ELF-1 (cell line): ENCODE results near the gene ARHGEF33.

Experiments used
- DNase-seq: peaks from one replicate; pipeline ENCODE4 v3.0.0-alpha.2; 2016; ENCODE audit warnings: low read depth, low spot score

ARHGEF33 gene

DNA sequence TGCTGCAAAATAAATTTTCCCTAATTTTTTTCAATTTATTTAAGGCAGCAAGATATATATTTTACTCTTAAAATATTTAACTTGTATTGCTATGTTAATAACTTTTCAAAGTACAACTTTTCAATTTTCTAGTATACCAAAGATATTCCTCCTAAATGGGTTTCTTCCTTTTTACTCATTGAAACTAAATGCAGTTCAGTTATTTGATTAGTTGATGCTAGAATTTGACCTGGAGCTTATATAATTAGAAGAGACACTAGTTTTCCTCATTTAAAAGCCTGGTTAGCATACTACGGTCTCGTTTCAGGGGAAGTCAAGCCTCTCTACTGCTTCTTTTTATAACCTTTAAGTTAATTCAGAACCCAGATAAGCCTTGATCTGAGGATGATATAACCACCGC lies at the start of gene ARHGEF33:
Gene ARHGEF33, plus strand, starts transcription at position 301 of the 400 bp plus-strand sequence. CDS start 29,573 bp downstream, outside the sequence.
- no peak for DNase-seq

DNA sequence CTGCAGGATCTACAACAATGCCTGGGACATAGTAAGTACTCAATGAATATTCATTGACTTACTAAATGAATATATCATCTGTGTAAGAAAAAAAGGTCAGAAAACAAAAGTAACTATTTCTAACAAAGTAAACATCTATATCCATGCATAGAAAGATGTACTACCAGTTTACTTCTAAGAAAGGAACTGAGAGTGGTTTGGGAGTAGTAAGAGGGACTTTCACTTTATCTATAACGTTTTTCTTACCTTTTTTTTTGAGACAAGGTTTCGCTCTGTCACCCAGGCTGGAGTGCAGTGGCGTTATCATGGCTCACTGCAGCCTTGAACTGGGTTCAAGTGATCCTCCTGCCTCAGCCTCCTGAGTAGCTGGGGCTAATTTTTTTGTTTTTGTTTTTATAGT lies 39.6 kb upstream of the ARHGEF33 start:
- no peak for DNase-seq

DNA sequence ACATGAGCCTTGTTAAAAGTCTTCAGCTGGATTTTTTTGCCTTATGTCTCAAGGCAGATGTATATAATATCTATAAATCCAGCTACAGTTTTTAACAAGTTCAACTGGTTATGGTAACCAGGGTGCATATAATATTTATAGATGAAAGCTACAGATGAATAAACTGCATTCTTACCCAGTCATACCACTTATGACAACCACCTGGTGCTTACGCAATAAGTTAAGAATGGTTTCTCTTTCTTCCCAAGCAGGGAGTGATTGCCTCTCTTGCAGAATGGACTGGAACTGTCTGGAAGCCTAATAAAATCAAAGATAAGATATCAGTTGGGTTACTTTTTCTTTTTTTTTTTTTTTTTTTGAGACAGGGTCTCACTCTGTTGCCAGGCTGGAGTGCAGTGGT lies 33.5 kb upstream of the ARHGEF33 start:
- DNase-seq = no peak

DNA sequence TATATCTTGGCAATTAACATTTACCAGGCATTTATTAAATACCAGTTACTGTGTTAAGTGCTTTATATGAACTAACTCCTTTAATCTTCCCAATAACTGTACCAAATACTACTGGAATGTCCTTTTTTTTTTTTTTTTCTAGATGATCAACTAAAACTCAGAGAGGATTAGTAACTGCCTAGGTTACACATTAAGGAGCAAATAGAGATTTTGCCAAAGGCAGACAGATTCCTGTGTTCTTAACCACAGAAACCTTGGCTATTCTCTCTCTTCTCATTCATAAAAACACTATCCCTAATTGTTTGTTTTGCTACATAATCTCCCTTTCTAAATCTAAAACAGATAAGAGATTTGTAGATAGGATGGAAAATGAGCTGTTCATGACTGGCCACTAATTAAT lies 27.2 kb upstream of the ARHGEF33 start:
- no peak for DNase-seq

DNA sequence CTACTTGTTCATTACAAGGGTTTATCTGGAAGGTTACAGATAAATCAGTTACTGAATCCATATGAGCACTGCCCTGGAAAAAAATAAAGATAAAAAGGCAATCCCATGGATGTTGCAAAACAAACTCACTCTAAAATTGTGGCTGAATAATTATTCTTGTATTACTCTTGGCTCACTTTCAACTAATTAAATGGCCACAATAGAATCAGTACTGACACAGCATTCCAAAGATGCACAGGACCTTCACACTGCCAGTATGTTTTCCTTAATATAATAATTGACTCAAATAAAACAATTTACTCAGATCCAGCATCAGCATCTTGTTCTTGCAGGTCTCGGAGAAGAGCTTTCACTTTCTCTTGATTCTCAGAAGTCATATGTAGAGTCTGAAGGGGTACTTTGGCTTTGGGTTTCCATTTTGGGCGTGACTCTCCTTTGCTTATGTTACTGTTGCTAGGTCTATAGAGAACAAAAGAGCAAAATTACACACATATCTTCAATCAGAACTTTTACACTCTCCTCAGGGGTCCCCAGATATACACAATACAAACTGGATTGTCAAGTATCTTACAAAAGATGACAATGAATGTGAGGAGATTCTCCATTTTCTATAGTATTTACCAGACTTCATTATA lies 26.5 kb upstream of the ARHGEF33 start:
- DNase-seq = no peak

DNA sequence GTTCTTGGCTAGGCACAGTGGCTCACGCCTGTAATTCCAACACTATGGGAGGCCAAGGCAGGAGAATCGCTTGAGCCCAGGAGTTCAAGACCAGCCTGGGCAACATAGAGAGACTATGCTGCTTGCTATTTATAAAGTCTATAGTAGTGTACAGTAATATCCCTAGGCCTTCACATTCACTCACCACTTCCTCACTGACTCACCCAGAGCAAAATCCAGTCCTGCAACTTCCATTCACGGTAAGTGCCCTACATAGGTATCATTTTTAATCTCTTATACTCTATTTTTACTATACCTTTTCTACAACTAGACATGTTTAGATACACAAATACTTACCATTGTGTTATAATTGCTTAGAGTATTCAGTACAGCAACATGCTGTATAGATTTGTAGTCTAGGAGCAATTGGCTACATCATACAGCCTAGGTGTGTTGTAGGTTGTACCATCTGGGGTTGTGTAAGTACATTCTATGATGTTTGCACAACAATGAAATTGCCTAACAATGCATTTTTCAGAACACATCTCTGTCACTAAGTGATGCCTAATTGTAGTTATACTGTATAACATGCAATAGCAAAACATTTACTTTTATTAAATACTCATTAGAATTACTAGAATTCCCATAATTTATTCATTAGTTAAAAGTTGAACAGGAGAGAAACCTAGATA lies 22.8 kb upstream of the ARHGEF33 start:
- DNase-seq = no peak

DNA sequence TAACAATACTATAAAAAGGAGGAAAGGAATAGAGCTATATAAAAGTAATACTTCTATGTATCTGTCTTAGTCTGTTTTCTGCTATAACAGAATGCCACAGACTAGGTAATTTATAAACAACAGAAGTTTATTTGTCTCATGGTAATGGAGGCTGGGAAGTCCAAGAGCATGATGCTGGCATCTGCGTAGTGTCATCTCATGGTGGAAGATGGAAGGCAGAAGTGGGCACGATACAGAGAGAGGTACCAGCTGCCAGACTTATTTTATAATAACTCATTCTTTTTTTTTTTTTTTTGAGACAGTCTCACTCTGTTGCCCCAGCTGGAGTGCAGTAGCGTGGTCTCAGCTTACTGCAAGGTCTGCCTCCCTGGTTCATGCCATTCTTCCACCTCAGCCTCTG lies 18.2 kb upstream of the ARHGEF33 start:
- DNase-seq = no peak

DNA sequence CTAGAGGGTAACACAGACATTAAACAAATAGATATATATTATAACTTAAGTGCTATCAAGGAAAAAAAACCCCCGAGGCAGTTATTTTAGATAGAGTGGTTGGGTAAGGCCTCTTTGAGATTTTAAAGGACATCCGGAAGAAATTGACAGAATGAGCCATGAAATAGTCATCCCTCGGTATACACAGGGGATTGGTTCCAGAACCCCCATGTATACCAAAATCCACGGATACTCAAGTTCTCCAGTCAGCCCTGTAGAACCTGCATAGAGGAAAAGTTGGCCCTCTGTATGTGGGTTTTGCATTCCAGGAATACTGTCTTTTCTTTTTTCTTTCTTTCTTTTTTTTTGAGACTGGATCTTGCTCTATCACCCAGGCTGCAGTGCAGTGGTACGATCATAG lies 15.9 kb upstream of the ARHGEF33 start:
- no peak for DNase-seq

DNA sequence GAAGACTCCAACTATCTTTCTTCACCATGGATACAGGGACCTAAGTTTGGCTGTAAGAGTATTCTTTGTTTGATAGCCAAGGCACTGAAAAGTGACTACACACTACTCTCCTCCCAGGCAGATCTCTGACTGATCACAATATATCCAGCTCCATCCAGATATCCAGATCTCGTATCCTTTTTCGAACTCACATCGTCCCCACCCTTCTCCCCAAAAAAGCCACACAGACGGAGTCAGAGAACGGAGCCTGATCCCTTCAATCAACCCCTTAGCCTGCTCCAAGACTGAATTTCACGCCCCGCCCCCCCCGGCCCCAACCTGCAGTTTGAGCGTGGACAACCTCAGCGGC lies 14.5 kb upstream of the ARHGEF33 start:
- no peak for DNase-seq

DNA sequence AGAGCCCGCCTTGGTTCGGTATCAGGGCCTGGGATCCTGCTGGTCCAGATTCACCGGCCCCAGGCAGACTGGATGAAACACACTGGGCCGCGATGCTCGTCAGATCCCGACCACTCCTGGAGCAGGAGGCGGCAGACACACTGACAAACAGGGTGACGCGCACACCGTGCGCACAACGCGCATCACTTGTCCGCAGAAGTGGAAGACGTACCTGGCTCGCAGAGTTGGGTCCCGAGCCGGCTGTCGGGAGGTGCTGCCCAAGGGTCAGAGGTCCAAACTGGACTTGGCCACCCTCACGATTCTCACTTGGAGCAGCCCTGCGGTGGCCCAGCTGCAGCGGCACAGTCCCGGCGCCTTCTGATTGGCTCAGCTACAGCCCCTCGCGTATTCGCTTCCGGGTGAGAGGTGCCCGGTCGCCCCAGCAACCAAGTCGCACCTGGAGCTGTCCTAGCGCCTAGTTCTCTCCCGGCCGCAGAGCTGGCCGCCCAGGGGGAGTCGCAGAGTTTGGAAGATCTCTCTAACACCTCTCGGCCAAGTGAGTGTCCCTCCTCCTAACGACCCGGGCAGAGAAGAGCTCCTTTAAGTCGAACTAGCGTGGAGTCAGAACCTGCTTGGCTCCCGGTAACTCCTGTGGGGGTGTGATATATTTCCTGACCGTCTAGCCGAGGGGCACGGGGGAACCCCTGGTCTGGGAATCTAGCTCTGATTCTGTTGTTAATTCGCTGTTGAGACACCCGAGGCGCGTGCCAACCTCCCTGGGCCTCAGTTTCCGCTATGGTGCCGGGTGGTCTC lies 13.9 kb upstream of the ARHGEF33 start, which contains the start of the genes DHX57 and MORN2:
Gene DHX57, minus strand, starts transcription at position 359 of the 792 bp plus-strand sequence. CDS start 7,529 bp downstream, outside the sequence.
Gene MORN2, plus strand, starts transcription at position 401 of the 792 bp plus-strand sequence.
- DNase-seq = peak; percentile 94

DNA sequence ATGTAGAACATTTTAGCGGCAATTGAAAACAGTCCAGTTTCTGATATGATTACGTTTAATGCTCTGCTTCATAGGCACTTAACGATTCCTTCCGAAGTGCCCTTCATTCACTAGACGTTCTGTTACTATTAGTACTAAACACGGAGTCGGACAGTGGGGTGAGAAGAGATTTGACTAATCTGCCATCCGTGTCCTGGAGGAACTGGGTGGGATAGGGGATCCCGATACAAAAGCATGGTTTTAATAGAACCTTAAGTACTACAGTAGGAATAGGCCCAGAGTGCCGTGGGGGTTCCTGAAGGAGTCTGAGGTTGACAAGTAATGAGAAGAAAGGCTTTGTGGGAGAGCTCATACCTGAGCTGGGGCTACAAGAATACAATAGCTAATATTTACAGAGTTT lies 13.3 kb upstream of the ARHGEF33 start:
- DNase-seq = no peak

DNA sequence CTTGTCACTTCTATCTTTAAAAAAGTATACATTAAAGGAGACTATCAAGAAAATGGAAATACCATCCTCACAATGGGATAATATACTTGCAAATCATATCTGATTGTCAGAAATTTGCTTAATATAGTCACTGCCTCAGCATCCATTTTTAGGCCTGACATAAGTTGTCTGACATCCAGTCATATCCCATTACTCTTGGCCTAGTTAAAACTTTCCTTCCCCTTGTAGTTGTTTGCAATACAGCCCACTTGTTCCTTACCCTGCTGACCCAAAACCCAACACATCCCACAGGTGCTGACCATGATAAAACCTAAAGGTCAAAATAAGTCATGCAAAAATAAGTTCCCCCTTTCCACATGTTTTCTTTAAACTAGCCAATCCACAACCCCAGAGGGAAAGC lies 3.6 kb upstream of the ARHGEF33 start:
- DNase-seq = no peak

DNA sequence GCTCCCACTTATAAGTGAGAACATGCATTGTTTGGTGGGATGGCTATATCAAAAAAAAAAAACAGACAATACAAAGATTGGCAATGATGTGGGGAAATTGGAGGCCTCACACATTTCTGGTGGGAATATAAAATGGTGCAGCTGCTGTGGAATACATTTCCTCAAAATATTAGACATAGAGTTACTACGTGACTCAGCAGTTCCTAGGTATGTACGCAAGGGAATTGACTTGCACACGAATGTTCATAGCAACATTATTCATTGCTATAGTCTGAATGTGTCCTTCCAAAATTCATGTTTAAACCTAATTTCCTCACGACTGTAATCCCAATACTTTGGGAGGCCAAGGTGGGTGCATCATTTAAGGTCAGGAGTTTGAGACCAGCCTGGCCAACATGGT lies 2.3 kb upstream of the ARHGEF33 start:
- DNase-seq = no peak

DNA sequence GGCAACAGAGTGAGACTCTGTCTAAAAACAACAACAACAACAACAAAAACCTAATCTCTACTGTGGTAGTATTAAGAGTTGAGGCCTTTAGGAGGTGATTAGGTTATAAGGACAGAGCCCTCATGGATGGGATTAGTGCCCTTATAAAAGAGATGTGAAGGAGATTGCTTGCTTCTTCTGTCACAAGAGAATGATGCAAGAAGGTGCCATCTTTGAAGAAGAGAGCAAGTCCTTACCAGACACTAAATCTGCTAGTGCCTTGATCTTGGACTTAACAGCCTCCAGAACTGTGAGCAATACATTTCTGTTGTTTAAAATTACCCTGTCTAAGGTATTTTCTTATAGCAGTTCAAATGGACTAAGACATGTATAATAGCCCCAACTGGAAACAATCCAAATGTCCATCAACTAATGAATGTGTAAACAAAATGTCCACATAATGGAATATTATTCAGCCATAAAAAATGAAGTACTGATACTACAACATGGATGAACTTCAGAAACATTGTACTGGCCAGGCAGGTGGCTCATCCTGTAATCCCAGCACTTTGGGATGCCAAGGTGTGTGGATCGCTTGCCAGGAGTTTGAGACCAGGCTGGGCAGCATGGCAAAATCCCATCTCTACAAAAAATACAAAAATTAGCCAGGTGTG lies 1.6 kb upstream of the ARHGEF33 start:
- DNase-seq = no peak

DNA sequence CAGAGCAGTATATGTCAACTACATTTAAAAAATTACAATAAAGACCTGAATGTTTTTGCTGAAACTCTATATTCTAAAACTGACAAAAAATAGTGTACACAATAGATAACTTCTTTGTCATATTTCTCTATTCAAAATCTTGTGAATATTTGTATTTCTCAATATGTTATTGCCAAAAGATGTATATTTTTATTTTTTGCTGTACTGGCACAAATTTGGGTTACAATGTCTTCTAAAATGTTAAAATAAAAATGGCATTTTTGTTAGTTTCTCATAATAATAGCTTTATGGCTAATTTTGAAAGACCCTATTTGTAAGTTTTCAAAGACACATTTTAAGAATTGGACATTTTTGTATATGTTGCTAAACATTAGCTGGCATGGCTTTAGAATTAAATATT lies 630 bp upstream of the ARHGEF33 start:
- no peak for DNase-seq

DNA sequence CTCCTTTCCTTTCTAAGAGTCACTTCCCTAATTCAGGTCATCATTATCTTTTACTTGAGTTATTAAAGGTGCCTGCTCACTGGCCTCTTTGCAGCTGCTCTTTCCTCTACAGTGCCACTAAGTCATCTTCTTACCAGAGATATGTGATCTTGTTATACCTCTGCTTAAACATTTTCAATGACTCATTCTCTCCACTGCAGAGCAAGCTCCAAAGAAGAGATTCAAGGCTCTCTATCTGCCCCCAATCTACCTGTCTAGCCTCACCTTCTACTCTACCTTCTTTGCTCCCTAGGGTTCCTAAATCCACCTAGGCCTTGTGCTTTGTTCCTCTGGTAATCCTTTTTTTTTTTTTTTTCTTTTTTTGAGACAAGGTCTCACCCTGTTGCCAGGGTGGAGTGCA lies 3.1 kb downstream of the ARHGEF33 start:
- DNase-seq = no peak

DNA sequence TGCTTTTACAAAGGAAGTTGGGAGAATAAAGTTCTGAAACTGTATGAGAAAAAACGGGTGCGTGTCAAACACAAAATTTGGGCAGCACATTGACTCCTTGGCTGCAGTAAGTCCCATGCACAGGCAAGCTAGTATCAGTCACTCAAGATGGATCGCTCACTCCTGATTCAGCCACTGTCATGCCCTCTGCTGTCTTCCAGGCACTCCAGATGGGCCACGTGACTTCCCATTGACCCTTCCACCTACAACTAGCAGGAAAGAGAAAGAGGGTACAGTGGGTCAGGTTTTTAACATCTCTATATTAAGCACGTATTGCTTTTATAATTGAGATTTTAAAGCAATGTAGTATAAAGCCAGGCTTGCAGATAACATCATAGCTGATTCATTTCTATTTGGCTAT lies 8.6 kb downstream of the ARHGEF33 start:
- no peak for DNase-seq

DNA sequence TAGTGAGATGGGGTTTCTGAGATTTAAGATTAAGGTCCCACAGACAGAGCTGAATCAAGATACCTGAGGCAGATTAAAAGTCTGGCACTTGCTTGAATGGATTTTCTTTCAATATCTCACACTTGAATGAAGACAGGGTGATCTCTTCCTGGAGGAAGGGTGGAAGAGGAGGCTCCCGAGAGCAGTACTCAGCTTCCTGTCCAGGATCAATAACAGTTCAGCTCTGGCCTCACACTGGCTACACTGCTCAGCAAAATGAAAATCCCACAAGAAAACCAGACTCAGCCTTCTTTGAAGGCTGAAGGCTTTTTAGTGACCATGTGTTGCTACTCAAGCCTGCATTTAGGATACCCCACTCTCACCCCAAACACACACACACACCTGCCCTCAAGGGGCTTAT lies 11.1 kb downstream of the ARHGEF33 start:
- no peak for DNase-seq

DNA sequence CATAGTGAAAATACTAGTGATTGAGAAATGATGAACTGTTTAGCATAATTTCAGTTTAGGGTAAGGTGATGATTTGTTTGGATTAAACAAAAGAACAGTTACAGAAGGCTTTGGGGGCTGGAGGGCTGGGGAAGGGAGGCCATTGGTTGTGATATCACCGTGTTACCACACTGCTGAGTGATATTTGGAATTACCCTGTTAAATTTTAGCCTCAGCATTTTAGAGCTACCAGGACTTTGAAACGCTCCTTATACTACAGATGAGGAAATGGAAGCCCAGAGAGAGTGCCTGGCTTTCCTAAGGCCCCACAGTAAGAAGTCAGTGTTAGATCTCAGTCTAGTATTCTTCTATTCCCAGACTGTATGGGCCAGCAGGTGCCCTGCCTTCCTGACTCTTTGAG lies 15.6 kb downstream of the ARHGEF33 start:
- no peak for DNase-seq

DNA sequence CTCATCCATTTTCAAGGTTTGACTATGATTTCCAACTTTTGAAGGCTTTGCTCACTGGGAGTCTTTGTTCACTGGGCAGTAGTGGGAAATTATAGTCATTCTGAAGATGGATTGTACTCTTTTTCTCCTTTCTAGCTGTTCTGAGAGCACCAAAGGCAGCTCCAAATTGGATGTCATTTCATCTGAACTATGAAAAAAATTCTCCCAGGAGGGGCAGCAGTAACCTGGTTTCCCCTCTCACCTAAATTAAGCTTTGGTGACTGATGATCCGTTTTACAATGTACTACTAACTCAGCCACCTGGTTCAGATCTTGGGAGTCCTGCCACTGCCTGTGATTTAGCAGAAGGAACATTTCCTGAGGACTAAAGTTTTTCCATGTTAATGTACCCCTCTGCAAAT lies 17.6 kb downstream of the ARHGEF33 start:
- DNase-seq = no peak

DNA sequence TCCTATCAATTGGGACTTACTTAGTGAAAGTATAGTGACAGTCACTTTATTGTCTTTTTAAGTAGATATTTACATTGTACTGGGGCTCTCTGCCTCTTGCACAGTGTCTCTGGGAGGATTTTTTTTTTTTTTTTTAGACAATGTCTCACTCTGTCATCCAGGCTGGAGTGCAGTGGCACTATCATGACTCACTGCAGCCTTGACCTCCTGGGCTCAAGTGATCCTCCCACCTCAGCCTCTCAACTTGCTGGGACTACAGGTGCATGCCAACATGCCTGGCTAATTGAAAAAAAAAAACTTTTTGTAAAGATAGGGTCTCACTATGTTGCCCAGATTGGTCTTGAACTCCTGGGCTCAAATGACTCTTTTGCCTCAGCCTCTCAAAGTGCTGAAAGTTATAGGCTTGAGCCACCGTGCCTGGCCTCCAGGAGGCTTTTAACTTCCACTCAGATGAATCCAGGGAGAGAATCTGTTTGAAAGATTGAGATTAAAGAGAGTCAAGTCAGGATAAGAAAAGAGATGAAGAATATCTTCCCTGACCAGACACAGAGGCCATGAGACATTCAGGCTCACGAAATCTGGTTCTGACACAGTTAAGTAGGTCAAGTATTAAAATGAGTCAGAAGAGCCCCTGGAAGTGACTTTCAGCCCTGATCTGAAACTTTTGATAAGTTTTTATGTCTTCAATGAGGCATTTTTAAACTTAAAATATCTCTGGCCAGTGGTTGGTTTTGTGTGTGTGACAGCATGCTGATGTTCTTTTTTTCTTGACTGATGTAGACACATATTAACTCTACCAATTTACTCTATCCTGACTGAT lies 18.3 kb downstream of the ARHGEF33 start:
- no peak for DNase-seq
